NCI-H2029 treated with DMSO at 0.1 percent for 48 hours (cell line): ENCODE measurements around the gene NAMPT.

Experiments
- DNase-seq: peaks from one replicate; lab custom pipeline; 2025; lab: John Stamatoyannopoulos, UW

Gene NAMPT

GRCh38 chr7:106273009-106273668 is 11.6 kb downstream of the NAMPT start:
- DNase-seq = no peak

- no peak for DNase-seq
These were observed 14.4 kb downstream of the NAMPT start for GRCh38 chr7:106270122-106270977.

- no peak for DNase-seq
These were observed 15.4 kb downstream of the NAMPT start for GRCh38 chr7:106269254-106269961.

GRCh38 chr7:106265133-106265532 is 19.6 kb downstream of the NAMPT start:
- no peak for DNase-seq

- no peak for DNase-seq
These were observed 22.4 kb downstream of the NAMPT start for GRCh38 chr7:106262221-106262881.

GRCh38 chr7:106260136-106260561 is 24.6 kb downstream of the NAMPT start:
- no peak for DNase-seq

GRCh38 chr7:106258789-106259188 is 26.0 kb downstream of the NAMPT start:
- no peak for DNase-seq

GRCh38 chr7:106257752-106258151 is 27.0 kb downstream of the NAMPT start:
- no peak for DNase-seq

- DNase-seq = no peak
These were observed 28.6 kb downstream of the NAMPT start for GRCh38 chr7:106256144-106256543.

- DNase-seq = no peak
These were observed 29.5 kb downstream of the NAMPT start for GRCh38 chr7:106255246-106255645.

- DNase-seq = no peak
These were observed 30.2 kb downstream of the NAMPT start for GRCh38 chr7:106254525-106255116.

GRCh38 chr7:106252568-106252967 is 32.2 kb downstream of the NAMPT start:
- DNase-seq = no peak

- no peak for DNase-seq
These were observed 35.3 kb downstream of the NAMPT start for GRCh38 chr7:106249488-106249887.

GRCh38 chr7:106248600-106248999 is 36.2 kb downstream of the NAMPT start:
- no peak for DNase-seq

- no peak for DNase-seq
These were observed 36.9 kb downstream of the NAMPT start for GRCh38 chr7:106247841-106248240.

- DNase-seq = no peak
These were observed 37.7 kb downstream of the NAMPT start for GRCh38 chr7:106246902-106247711.

GRCh38 chr7:106243893-106244292 is 40.9 kb downstream of the NAMPT start:
- no peak for DNase-seq

GRCh38 chr7:106239406-106239805 is 45.4 kb downstream of the NAMPT start:
- DNase-seq = no peak

- DNase-seq = no peak
These were observed 46.0 kb downstream of the NAMPT start for GRCh38 chr7:106238830-106239229.

- DNase-seq = no peak
These were observed 48.7 kb downstream of the NAMPT start for GRCh38 chr7:106236065-106236464.

- no peak for DNase-seq
These were observed 50.4 kb downstream of the NAMPT start for GRCh38 chr7:106234425-106234824.
